Calu3 (cell line): ENCODE data around the gene WFS1. TPM values are rescaled to one million over a fixed set of nuclear protein-coding genes. Genes with fewer than 3 reads are reported as not detected.

ENCODE experiments used
- BruUV-seq: library from RNA; stranded (reverse); fragments of 400-500 nt; replicated peaks from 2 replicates; lab custom pipeline; 2021; lab: Mats Ljungman, UMichigan
- CTCF ChIA-PET: fragments of 300-600 bp; sonication (Branson Sonifier 250); formaldehyde crosslinking; loops from one replicate; lab custom pipeline; 2022; ENCODE audit warnings: antibody characterized with exemption; lab: Charles Lee
- DNase-seq: peaks from one replicate; pipeline ENCODE4 v3.0.0; 2022
- H3K27ac Mint-ChIP-seq: one replicate; pipeline ENCODE4 v1.8.0; 2022; ENCODE audit warnings: mixed read lengths; ENCODE audit not compliant: unreplicated experiment
- H3K27me3 Mint-ChIP-seq: one replicate; pipeline ENCODE4 v1.8.0; 2022; ENCODE audit warnings: mixed read lengths; ENCODE audit not compliant: unreplicated experiment
- H3K36me3 Mint-ChIP-seq: one replicate; pipeline ENCODE4 v1.8.0; 2022; ENCODE audit warnings: mild to moderate bottlenecking, moderate library complexity, mixed read lengths; ENCODE audit not compliant: insufficient read depth, unreplicated experiment
- H3K4me1 Mint-ChIP-seq: one replicate; pipeline ENCODE4 v1.8.0; 2022; ENCODE audit warnings: mild to moderate bottlenecking, low read depth, mixed read lengths; ENCODE audit not compliant: unreplicated experiment
- H3K4me3 Mint-ChIP-seq: one replicate; pipeline ENCODE4 v1.8.0; 2022; ENCODE audit warnings: mild to moderate bottlenecking, low read depth, moderate library complexity, mixed read lengths; ENCODE audit not compliant: unreplicated experiment
- H3K9me3 Mint-ChIP-seq: one replicate; pipeline ENCODE4 v1.8.0; 2022; ENCODE audit warnings: low read depth, mixed read lengths; ENCODE audit not compliant: unreplicated experiment
- CTCF ChIP-seq: fragments of 200-600 bp; IDR thresholded peaks from one replicate; pipeline ENCODE4 v1.8.0; 2022; ENCODE audit warnings: antibody characterized with exemption; ENCODE audit not compliant: unreplicated experiment
- intact Hi-C: fragments of 100-400 bp; cut with micrococcal nuclease; formaldehyde crosslinking; loops from one replicate; pipeline ENCODE4 v1.10.0; 2022; ENCODE audit not compliant: unreplicated experiment
- total RNA-seq: library from RNA; stranded (reverse); gene quantifications from 2 replicates; pipeline ENCODE4 v1.2.3, GENCODE V29; 2022

The WFS1 gene
- total RNA-seq, 1 experiment from 2014 or later: 23.4 TPM

GRCh38 chr4:6239486-6239885 lies 30.2 kb upstream of the WFS1 start:
- no TSS peak for BruUV-seq
- no peak for TF ChIP-seq CTCF
- Mint-ChIP-seq H3K9me3 (no peaks in the 10 kb centered on the region), H3K27me3 (peaks cover 17% of the 10 kb centered on the region), H3K4me3 (no peak overlapping the region), H3K4me1 (no peaks in the 10 kb centered on the region), H3K27ac (no peak overlapping the region), H3K36me3 (no peaks in the 10 kb centered on the region)
- no peak for DNase-seq
- intact Hi-C loops: no loop called here
- CTCF ChIA-PET: no interaction called here

GRCh38 chr4:6239968-6240367 lies 29.7 kb upstream of the WFS1 start:
- H3K36me3 Mint-ChIP-seq: no peaks in the 10 kb centered on the region
- H3K27me3 Mint-ChIP-seq: peaks cover 22% of the 10 kb centered on the region
- CTCF ChIA-PET: no interaction called here
- H3K4me1 Mint-ChIP-seq: no peaks in the 10 kb centered on the region
- no peak overlapping the region for H3K4me3 Mint-ChIP-seq
- H3K9me3 Mint-ChIP-seq: peaks cover 4% of the 10 kb centered on the region
- no peak for TF ChIP-seq CTCF
- intact Hi-C loops: no loop called here
- BruUV-seq: no TSS peak
- H3K27ac Mint-ChIP-seq: no peak overlapping the region
- DNase-seq: no peak

- intact Hi-C loops: no loop called here
- Mint-ChIP-seq H3K4me3 (no peak overlapping the region), H3K27me3 (peaks cover 26% of the 10 kb centered on the region), H3K9me3 (peaks cover 4% of the 10 kb centered on the region), H3K36me3 (no peaks in the 10 kb centered on the region), H3K4me1 (no peaks in the 10 kb centered on the region), H3K27ac (no peak overlapping the region)
- CTCF ChIA-PET: no interaction called here
- no TSS peak for BruUV-seq
- no peak for TF ChIP-seq CTCF
- no peak for DNase-seq
Observed at GRCh38 chr4:6241062-6241845, 28.4 kb upstream of the WFS1 start.

- Mint-ChIP-seq H3K27me3 (peaks cover 38% of the 10 kb centered on the region), H3K9me3 (peaks cover 4% of the 10 kb centered on the region), H3K4me1 (no peaks in the 10 kb centered on the region), H3K4me3 (no peak overlapping the region), H3K36me3 (no peaks in the 10 kb centered on the region), H3K27ac (no peak overlapping the region)
- CTCF ChIA-PET: no interaction called here
- no peak for DNase-seq
- no peak for TF ChIP-seq CTCF
- no TSS peak for BruUV-seq
- intact Hi-C loops: no loop called here
Observed at GRCh38 chr4:6242271-6243029, 27.2 kb upstream of the WFS1 start.
